Glutamatergic neuron (in vitro differentiated cells): ENCODE results near the gene CCDC15. TPM values are rescaled to one million over a fixed set of nuclear protein-coding genes. Genes with fewer than 3 reads are reported as not detected.
"Not testable (repeated sequence)": the region's sequence is repeated elsewhere in the genome, so short reads cannot be mapped to it uniquely, and the experiment has no call there.

Experiments used
- DNase-seq: peaks from one replicate; pipeline ENCODE4 v3.0.0; 2022
- H3K27ac Mint-ChIP-seq: one replicate; pipeline ENCODE4 v1.8.0; 2020; ENCODE audit warnings: mild to moderate bottlenecking, mixed read lengths, inconsistent platforms; ENCODE audit not compliant: unreplicated experiment
- H3K27me3 Mint-ChIP-seq: one replicate; pipeline ENCODE4 v1.8.0; 2020; ENCODE audit warnings: mild to moderate bottlenecking, moderate library complexity, mixed read lengths, inconsistent platforms; ENCODE audit not compliant: unreplicated experiment
- H3K36me3 Mint-ChIP-seq: one replicate; pipeline ENCODE4 v1.8.0; 2020; ENCODE audit warnings: mild to moderate bottlenecking, mixed read lengths, inconsistent platforms; ENCODE audit not compliant: unreplicated experiment
- H3K4me1 Mint-ChIP-seq: one replicate; pipeline ENCODE4 v1.8.0; 2020; ENCODE audit warnings: mild to moderate bottlenecking, low read depth, mixed read lengths, inconsistent platforms; ENCODE audit not compliant: unreplicated experiment
- H3K4me3 Mint-ChIP-seq: one replicate; pipeline ENCODE4 v1.8.0; 2020; ENCODE audit warnings: mild to moderate bottlenecking, mixed read lengths, inconsistent platforms; ENCODE audit not compliant: unreplicated experiment
- H3K9me3 Mint-ChIP-seq: one replicate; pipeline ENCODE4 v1.8.0; 2020; ENCODE audit warnings: mild to moderate bottlenecking, moderate library complexity, mixed read lengths, inconsistent platforms; ENCODE audit not compliant: unreplicated experiment
- total RNA-seq: library from RNA; stranded (reverse); fragmentation: NEBNext Ultra II Directional; extraction: Animal tissue kit (Norgen Biotek cat#: 25700); gene quantifications from one replicate; pipeline ENCODE4 v1.2.1, GENCODE V29; 2021; ENCODE audit not compliant: unreplicated experiment
- TF ChIP-seq, protein P1 (sequence below): fragments of 200-600 bp; sonication (generic); IDR thresholded peaks from one replicate; pipeline ENCODE4 v1.5.0; 2021; ENCODE audit not compliant: partially characterized antibody, unreplicated experiment

Gene CCDC15
- total RNA-seq, 1 donor from 2014 or later, result 2.8 TPM

DNA sequence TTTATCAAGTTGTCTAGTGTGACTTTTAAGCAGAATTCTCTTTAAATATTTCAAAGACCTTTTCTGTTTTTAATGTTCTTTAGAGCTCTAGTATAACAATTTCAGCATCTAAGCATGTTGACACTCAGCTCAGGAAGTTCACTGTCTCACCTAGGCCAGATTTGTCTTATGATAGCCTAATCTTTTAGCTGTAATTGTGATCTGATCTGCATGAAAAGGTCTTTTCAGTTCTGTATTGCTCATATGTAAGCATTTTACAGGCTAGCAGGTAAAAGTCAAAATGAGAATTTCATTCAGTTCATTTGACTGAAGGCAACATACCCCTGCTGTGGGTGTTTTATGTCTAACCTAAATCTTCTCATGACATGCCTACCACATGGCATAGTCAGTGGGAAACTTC, 62.4 kb downstream of the CCDC15 start:
- Mint-ChIP-seq H3K4me3 (no peak overlapping the region), H3K27ac (no peak overlapping the region), H3K4me1 (no peaks in the 10 kb centered on the region), H3K9me3 (no peaks in the 10 kb centered on the region), H3K27me3 (peaks cover 1% of the 10 kb centered on the region), H3K36me3 (peaks cover 11% of the 10 kb centered on the region)
- TF ChIP-seq, protein P1, sequence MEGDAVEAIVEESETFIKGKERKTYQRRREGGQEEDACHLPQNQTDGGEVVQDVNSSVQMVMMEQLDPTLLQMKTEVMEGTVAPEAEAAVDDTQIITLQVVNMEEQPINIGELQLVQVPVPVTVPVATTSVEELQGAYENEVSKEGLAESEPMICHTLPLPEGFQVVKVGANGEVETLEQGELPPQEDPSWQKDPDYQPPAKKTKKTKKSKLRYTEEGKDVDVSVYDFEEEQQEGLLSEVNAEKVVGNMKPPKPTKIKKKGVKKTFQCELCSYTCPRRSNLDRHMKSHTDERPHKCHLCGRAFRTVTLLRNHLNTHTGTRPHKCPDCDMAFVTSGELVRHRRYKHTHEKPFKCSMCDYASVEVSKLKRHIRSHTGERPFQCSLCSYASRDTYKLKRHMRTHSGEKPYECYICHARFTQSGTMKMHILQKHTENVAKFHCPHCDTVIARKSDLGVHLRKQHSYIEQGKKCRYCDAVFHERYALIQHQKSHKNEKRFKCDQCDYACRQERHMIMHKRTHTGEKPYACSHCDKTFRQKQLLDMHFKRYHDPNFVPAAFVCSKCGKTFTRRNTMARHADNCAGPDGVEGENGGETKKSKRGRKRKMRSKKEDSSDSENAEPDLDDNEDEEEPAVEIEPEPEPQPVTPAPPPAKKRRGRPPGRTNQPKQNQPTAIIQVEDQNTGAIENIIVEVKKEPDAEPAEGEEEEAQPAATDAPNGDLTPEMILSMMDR, result no peak
- no peak for DNase-seq

DNA sequence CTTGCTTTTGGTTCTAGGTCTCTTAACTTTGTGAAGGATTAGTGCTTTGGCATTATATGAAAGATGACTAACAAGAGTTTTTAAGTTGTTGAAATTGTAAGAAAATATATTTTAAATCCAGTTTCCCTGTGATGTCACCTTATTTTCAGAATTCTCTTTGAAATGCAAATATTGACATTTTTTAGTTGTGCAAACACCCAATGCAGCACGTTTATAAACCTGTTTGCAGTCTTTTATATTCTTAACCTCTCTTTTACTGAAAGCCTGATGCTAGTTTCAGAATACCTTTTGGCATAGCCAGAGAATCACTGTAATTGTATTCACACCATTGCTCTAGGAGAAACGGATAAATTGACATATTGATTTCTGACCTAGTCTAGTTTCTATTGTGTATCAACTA, 66.3 kb downstream of the CCDC15 start:
- Mint-ChIP-seq H3K27ac (no peak overlapping the region), H3K36me3 (no peaks in the 10 kb centered on the region)

DNA sequence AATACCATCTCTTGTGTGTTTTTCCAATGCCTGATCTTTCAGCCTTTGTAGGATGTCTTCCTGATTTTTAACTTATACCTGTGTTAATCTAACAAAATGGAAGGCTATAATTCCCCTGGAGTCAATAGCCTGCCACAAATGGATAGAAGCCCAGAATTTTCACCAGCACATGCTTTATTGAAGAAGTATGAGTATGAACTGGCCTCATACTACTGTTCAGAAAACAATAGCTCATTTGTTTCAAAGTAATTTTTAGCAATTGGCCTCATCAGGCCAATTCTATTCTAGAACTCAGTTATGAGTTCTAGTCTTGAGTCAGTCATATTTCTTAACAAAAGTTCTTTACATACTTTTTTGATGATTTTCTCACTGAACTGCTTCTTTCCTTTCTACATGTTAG, 68.5 kb downstream of the CCDC15 start:
- no peak for DNase-seq
- Mint-ChIP-seq H3K9me3 (no peaks in the 10 kb centered on the region), H3K36me3 (no peaks in the 10 kb centered on the region), H3K4me1 (no peaks in the 10 kb centered on the region), H3K27me3 (no peaks in the 10 kb centered on the region), H3K27ac (no peak overlapping the region), H3K4me3 (no peak overlapping the region)
- TF ChIP-seq, protein P1, result no peak

More for the DNA sequence above, 66.3 kb downstream of the CCDC15 start:
- TF ChIP-seq, protein P1, result no peak
- no peaks in the 10 kb centered on the region for H3K9me3 Mint-ChIP-seq
- DNase-seq, result no peak
- no peak overlapping the region for H3K4me3 Mint-ChIP-seq
- no peaks in the 10 kb centered on the region for H3K27me3 Mint-ChIP-seq
- no peaks in the 10 kb centered on the region for H3K4me1 Mint-ChIP-seq

DNA sequence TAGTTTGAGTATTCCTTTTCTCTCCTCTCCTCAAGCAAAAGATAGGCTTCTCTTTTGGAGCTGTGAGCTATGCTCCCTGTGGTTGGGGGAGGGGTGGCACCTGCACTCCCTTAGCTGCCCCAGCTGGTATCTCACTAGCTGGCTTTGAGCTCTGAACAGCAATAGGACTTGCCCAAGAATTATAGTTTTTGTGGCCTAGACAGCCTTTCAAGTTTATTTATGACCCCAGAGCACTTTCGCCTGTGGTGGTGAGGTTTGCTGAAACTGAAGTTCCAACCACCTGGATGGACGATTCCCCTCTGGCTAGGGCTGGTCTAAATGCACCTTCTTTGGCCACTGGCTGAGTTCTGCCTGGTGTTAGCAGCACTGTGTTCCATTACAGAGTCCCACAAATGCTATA, 72.0 kb downstream of the CCDC15 start:
- Mint-ChIP-seq H3K27ac (no peak overlapping the region), H3K4me3 (no peak overlapping the region), H3K27me3 (no peaks in the 10 kb centered on the region), H3K36me3 (peaks cover 4% of the 10 kb centered on the region), H3K4me1 (no peaks in the 10 kb centered on the region), H3K9me3 (no peaks in the 10 kb centered on the region)
- peak; percentile 18 for DNase-seq
- TF ChIP-seq, protein P1, result no peak

DNA sequence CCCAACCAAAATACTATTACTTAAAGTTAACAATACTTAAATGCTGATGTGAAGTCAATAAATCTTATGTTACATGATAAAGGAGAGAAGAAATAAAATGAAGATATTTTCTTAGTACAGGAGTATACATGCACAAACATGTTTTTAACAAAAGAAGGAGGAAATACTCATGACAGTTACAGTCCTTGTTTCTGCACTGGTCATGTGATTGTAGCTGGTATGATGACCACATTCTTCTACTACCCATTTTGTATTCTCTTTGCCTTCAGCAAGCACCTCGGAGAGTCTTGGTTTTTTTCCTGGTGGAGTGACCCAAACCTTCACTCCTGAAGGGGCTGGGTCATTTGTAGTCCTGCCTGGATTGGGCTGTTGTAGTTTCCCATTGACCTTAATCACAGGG, 75.4 kb downstream of the CCDC15 start:
- H3K4me3 Mint-ChIP-seq, H3K27me3 Mint-ChIP-seq, H3K36me3 Mint-ChIP-seq, H3K9me3 Mint-ChIP-seq, H3K4me1 Mint-ChIP-seq, H3K27ac Mint-ChIP-seq, DNase-seq: not testable (repeated sequence)

DNA sequence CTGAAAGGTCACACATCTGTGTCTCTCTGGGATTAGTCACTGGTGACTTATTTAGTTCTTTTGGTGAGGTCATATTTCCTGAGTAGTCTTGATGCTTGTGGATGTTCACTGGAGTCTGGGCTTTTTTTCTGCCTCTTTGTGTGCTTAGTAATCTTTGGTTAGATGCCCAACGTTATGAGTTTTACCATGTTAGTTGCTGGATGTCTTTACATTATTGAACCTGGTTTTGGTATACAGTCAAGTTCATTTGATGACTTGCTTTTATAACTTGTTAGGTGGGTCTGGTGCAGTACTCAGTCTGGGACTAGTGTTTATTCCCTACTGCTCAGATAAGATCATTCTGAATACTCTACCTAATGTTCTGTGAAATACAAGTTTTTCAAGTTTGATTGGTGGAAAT, 82.9 kb downstream of the CCDC15 start:
- H3K4me3 Mint-ChIP-seq, result no peak overlapping the region

More for the DNA sequence above, 82.9 kb downstream of the CCDC15 start:
- Mint-ChIP-seq H3K9me3 (peaks cover 3% of the 10 kb centered on the region), H3K27me3 (no peaks in the 10 kb centered on the region), H3K27ac (no peak overlapping the region), H3K4me1 (no peaks in the 10 kb centered on the region), H3K36me3 (peaks cover 9% of the 10 kb centered on the region)
- TF ChIP-seq, protein P1, result no peak
- DNase-seq, result no peak
